Head of caudate nucleus (tissue), 42 donors: ENCODE data around the gene RNF149.
"Not testable (repeated sequence)": the region's sequence is repeated elsewhere in the genome, so short reads cannot be mapped to it uniquely, and the experiment has no call there.

Experiments
- DNase-seq, 42 donors: peaks; one replicate each; pipeline versions ENCODE4 v3.0.0 to v3.0.0-alpha.2; 2020 to 2021; ENCODE audit warnings: mixed read lengths in 7 of 42
- intact Hi-C: fragments of 100-400 bp; cut with DNase I; formaldehyde crosslinking; loops from one replicate; pipeline ENCODE4 v1.15.0; 2022

The RNF149 gene

GRCh38 chr2:101272045-101272784 lies 36.3 kb downstream of the RNF149 start:
- no peak for DNase-seq
- intact Hi-C loops: loop anchor here (10.0 kb wide), 1 partner anchor 113 kb away; the partner anchor contains the start of gene CREG2

- no peak for DNase-seq
- intact Hi-C loops: loop anchor here (10.0 kb wide), 1 partner anchor 114 kb away; the partner anchor contains the start of gene CREG2
Observed at GRCh38 chr2:101270700-101271259, 37.7 kb downstream of the RNF149 start.

- intact Hi-C loops: no loop called here
- no peak for DNase-seq
Observed at GRCh38 chr2:101267671-101268656, 40.5 kb downstream of the RNF149 start.

GRCh38 chr2:101265893-101266499 lies 42.5 kb downstream of the RNF149 start:
- intact Hi-C loops: no loop called here
- DNase-seq: peak in 1 of 42 donors; percentile 12

GRCh38 chr2:101264360-101264939 lies 44.1 kb downstream of the RNF149 start:
- DNase-seq: no peak
- intact Hi-C loops: no loop called here

GRCh38 chr2:101263377-101263800 lies 45.1 kb downstream of the RNF149 start:
- no peak for DNase-seq
- intact Hi-C loops: no loop called here

GRCh38 chr2:101262142-101262541 lies 46.4 kb downstream of the RNF149 start:
- DNase-seq: no peak
- intact Hi-C loops: no loop called here

- no peak for DNase-seq
- intact Hi-C loops: no loop called here
Observed at GRCh38 chr2:101258804-101259203, 49.7 kb downstream of the RNF149 start.

GRCh38 chr2:101256316-101256715 lies 52.2 kb downstream of the RNF149 start:
- intact Hi-C loops: no loop called here

GRCh38 chr2:101255501-101255900 lies 53.0 kb downstream of the RNF149 start:
- intact Hi-C loops: no loop called here
- DNase-seq: no peak

More at GRCh38 chr2:101256316-101256715, 52.2 kb downstream of the RNF149 start:
- no peak for DNase-seq

GRCh38 chr2:101253703-101254450 lies 54.6 kb downstream of the RNF149 start:
- intact Hi-C loops: loop anchor here (5.0 kb wide), 1 partner anchor 53 kb away; the partner anchor contains the start of gene RNF149
- no peak for DNase-seq

GRCh38 chr2:101253013-101253702 lies 55.3 kb downstream of the RNF149 start:
- peak; percentile 6 to 67 (median 47) for DNase-seq
- intact Hi-C loops: loop anchor here (5.0 kb wide), 1 partner anchor 54 kb away; the partner anchor contains the start of gene RNF149

- peak; percentile 94 to 100 (median 98) for DNase-seq
- intact Hi-C loops: loop anchor here (5.0 kb wide), 1 partner anchor 55 kb away; the partner anchor contains the start of gene RNF149
Observed at GRCh38 chr2:101252408-101253012, 56.0 kb downstream of the RNF149 start, which contains the start of gene CNOT11. TSS of gene CNOT11 (plus strand) at chr2:101252886. CDS start at chr2:101252965, 79 bp downstream.

GRCh38 chr2:101251844-101252407 lies 56.6 kb downstream of the RNF149 start:
- intact Hi-C loops: loop anchor here (5.0 kb wide), 1 partner anchor 55 kb away; the partner anchor contains the start of gene RNF149

GRCh38 chr2:101251246-101251781 lies 57.2 kb downstream of the RNF149 start:
- DNase-seq: not testable (repeated sequence)
- intact Hi-C loops: loop anchor here (5.0 kb wide), 1 partner anchor 56 kb away; the partner anchor contains the start of gene RNF149

More at GRCh38 chr2:101251844-101252407, 56.6 kb downstream of the RNF149 start:
- peak in 17 of 42 donors; percentile 4 to 65 (median 23) for DNase-seq

- DNase-seq: no peak
- intact Hi-C loops: loop anchor here (5.0 kb wide), 1 partner anchor 57 kb away; the partner anchor contains the start of gene RNF149
Observed at GRCh38 chr2:101249826-101250225, 58.7 kb downstream of the RNF149 start.
